ENCODE results near the gene SLC35E3.

SLC35E3 gene

GRCh38 chr12:68772714-68773113, 26.7 kb downstream of the SLC35E3 start:
- ChIA-PET CTCF (no interaction called here), POLR2A (no interaction called here)
- DNase-seq (ENCODE audit: extremely low spot score), result no peak

GRCh38 chr12:68773582-68773981, 27.6 kb downstream of the SLC35E3 start:
- TF ChIP-seq TARDBP (IDR thresholded peaks at IDR 0.05), result no peak
- no peak for TF ChIP-seq ARNT (IDR thresholded peaks at IDR 0.05)
- TF ChIP-seq NFRKB (IDR thresholded peaks at IDR 0.05), result no peak
- no peak for TF ChIP-seq SUZ12 (IDR thresholded peaks at IDR 0.05)
- TF ChIP-seq ELF4 (IDR thresholded peaks at IDR 0.05), result no peak
- TF ChIP-seq L3MBTL2 (conservative IDR thresholded peaks at IDR 0.05), result no peak
- no peak for TF ChIP-seq SP1 (IDR thresholded peaks at IDR 0.05)
- TF ChIP-seq PKNOX1 (IDR thresholded peaks at IDR 0.05), result no peak
- TF ChIP-seq FOXA1 (IDR thresholded peaks at IDR 0.05), result no peak
- no peak for DNase-seq (ENCODE audit: extremely low spot score)
- CTCF ChIA-PET, result no interaction called here
- POLR2A ChIA-PET, result interaction anchor here (1.0 kb wide), 1 partner anchor 34 kb away, joined by 3 read pairs; the partner anchor contains the start of gene MDM2

More at GRCh38 chr12:68772714-68773113, 26.7 kb downstream of the SLC35E3 start:
- no peak for TF ChIP-seq ARNT (IDR thresholded peaks at IDR 0.05)
- TF ChIP-seq FOXA1 (IDR thresholded peaks at IDR 0.05), result no peak
- TF ChIP-seq TARDBP (IDR thresholded peaks at IDR 0.05), result no peak
- TF ChIP-seq CTBP1 (IDR thresholded peaks at IDR 0.05; ENCODE audit: borderline replicate concordance), result no peak
- TF ChIP-seq NFRKB (IDR thresholded peaks at IDR 0.05), result no peak

- no peak for DNase-seq (ENCODE audit: extremely low spot score)
- CTCF ChIA-PET, result no interaction called here
- TF ChIP-seq TARDBP (IDR thresholded peaks at IDR 0.05) (no peak), ELF4 (IDR thresholded peaks at IDR 0.05) (no peak), PKNOX1 (IDR thresholded peaks at IDR 0.05) (no peak), FOXK2 (IDR thresholded peaks at IDR 0.05) (no peak)
- POLR2A ChIA-PET, result no interaction called here
These were observed 29.2 kb downstream of the SLC35E3 start for GRCh38 chr12:68775121-68775630.

GRCh38 chr12:68776976-68777610, 31.1 kb downstream of the SLC35E3 start:
- TF ChIP-seq SP1 (IDR thresholded peaks at IDR 0.05), result no peak
- no peak for TF ChIP-seq SUZ12 (IDR thresholded peaks at IDR 0.05)
- no peak for TF ChIP-seq PKNOX1 (IDR thresholded peaks at IDR 0.05)
- no peak for TF ChIP-seq L3MBTL2 (conservative IDR thresholded peaks at IDR 0.05)
- CTCF ChIA-PET, result no interaction called here
- no peak for DNase-seq (ENCODE audit: extremely low spot score)
- POLR2A ChIA-PET, result no interaction called here

- CTCF ChIA-PET, result no interaction called here
- no peak for DNase-seq (ENCODE audit: extremely low spot score)
- POLR2A ChIA-PET, result no interaction called here
- TF ChIP-seq SP1 (IDR thresholded peaks at IDR 0.05) (no peak), BHLHE40 (IDR thresholded peaks at IDR 0.05; ENCODE audit: borderline replicate concordance) (no peak), NFRKB (IDR thresholded peaks at IDR 0.05) (no peak), HDGF (IDR thresholded peaks at IDR 0.05; ENCODE audit: borderline replicate concordance) (no peak), FOXA1 (IDR thresholded peaks at IDR 0.05) (no peak), CTBP1 (IDR thresholded peaks at IDR 0.05; ENCODE audit: borderline replicate concordance) (no peak), ARNT (IDR thresholded peaks at IDR 0.05) (no peak), LEF1 (IDR thresholded peaks at IDR 0.05; ENCODE audit: borderline replicate concordance) (no peak), TARDBP (IDR thresholded peaks at IDR 0.05) (no peak), L3MBTL2 (conservative IDR thresholded peaks at IDR 0.05) (no peak), PKNOX1 (IDR thresholded peaks at IDR 0.05) (no peak), SUZ12 (IDR thresholded peaks at IDR 0.05) (no peak), ELF4 (IDR thresholded peaks at IDR 0.05) (no peak)
These were observed 33.3 kb downstream of the SLC35E3 start for GRCh38 chr12:68779280-68779679.

- TF ChIP-seq ZNF384 (IDR thresholded peaks at IDR 0.05), result no peak
- no peak for TF ChIP-seq SP1 (IDR thresholded peaks at IDR 0.05)
- no peak for TF ChIP-seq SUZ12 (IDR thresholded peaks at IDR 0.05)
- TF ChIP-seq CTBP1 (IDR thresholded peaks at IDR 0.05; ENCODE audit: borderline replicate concordance), result no peak
- POLR2A ChIA-PET, result interaction anchor here (2.4 kb wide), 1 partner anchor 34 kb away, joined by 8 read pairs; the partner anchor contains the start of gene SLC35E3
- CTCF ChIA-PET, result no interaction called here
- no peak for DNase-seq (ENCODE audit: extremely low spot score)
These were observed 34.8 kb downstream of the SLC35E3 start for GRCh38 chr12:68780731-68781130.

GRCh38 chr12:68781728-68782127, 35.8 kb downstream of the SLC35E3 start:
- DNase-seq (ENCODE audit: extremely low spot score), result no peak
- ChIA-PET POLR2A (interaction anchor here (1.4 to 2.4 kb wide), 2 partner anchors 27 to 35 kb away, joined by 4 to 8 read pairs; partner anchors contain the start of gene SLC35E3), CTCF (interaction anchor here (0.6 kb wide), 1 partner anchor 47 kb away, joined by 3 read pairs; no protein-coding TSS in a partner anchor)
- no peak for TF ChIP-seq FOXK2 (IDR thresholded peaks at IDR 0.05)
- TF ChIP-seq ZNF384 (IDR thresholded peaks at IDR 0.05), result no peak
- no peak for TF ChIP-seq ELF4 (IDR thresholded peaks at IDR 0.05)
- TF ChIP-seq SP1 (IDR thresholded peaks at IDR 0.05), result no peak
- no peak for TF ChIP-seq L3MBTL2 (conservative IDR thresholded peaks at IDR 0.05)
- no peak for TF ChIP-seq NFRKB (IDR thresholded peaks at IDR 0.05)
- no peak for TF ChIP-seq LEF1 (IDR thresholded peaks at IDR 0.05; ENCODE audit: borderline replicate concordance)
- no peak for TF ChIP-seq TARDBP (IDR thresholded peaks at IDR 0.05)
- no peak for TF ChIP-seq ARNT (IDR thresholded peaks at IDR 0.05)
- no peak for TF ChIP-seq HDGF (IDR thresholded peaks at IDR 0.05; ENCODE audit: borderline replicate concordance)
- TF ChIP-seq BHLHE40 (IDR thresholded peaks at IDR 0.05; ENCODE audit: borderline replicate concordance), result no peak
- TF ChIP-seq FOXM1 (IDR thresholded peaks at IDR 0.05; ENCODE audit: borderline replicate concordance), result no peak
- TF ChIP-seq FOXA1 (IDR thresholded peaks at IDR 0.05), result no peak

Measured in HEK293T (cell line).